ENCODE data around the gene SMIM21.

- no peak for TF ChIP-seq CTCF (IDR thresholded peaks at IDR 0.05)
- TF ChIP-seq POLR2AphosphoS5 (IDR thresholded peaks at IDR 0.05), result no peak
- no peak for TF ChIP-seq POLR2A (IDR thresholded peaks at IDR 0.05)
Observed at GRCh38 chr18:75409806-75410205, 17.7 kb downstream of the SMIM21 start.

Measured in upper lobe of left lung (tissue), 4 donors.